Posterior vena cava (tissue), 2 donors: Measurements from ENCODE around the gene SGIP1. TPM values are rescaled to one million over a fixed set of nuclear protein-coding genes. Genes with fewer than 3 reads are reported as not detected.
"Not testable (repeated sequence)": the region's sequence is repeated elsewhere in the genome, so short reads cannot be mapped to it uniquely, and the experiment has no call there.

Source experiments
- DNase-seq: peaks from one replicate; pipeline ENCODE4 v3.0.0-alpha.2; 2020; ENCODE audit warnings: low spot score
- intact Hi-C, 2 donors: fragments of 100-400 bp; cut with DNase I; formaldehyde crosslinking; loops; one replicate each; pipeline versions ENCODE4 v1.14.1 to v1.14.2; 2022 to 2023
- total RNA-seq, 2 donors: library from RNA; stranded (reverse); fragmentation: NEBNext Ultra II Directional; extraction: Animal tissue kit (Norgen Biotek cat#: 25700); gene quantifications; one replicate each; pipeline ENCODE4 v1.2.1, GENCODE V29; 2021
- donor health status: DM: yes; HTN: yes; CAD: no.
- donor health status: DM: yes; HTN: yes; CAD: no.

Gene SGIP1
- total RNA-seq, 2 donors from 2014 or later: 25.6 to 40.2 TPM

- no peak for DNase-seq
- intact Hi-C loops: no loop called here
These were observed 55.4 kb downstream of the SGIP1 start for GRCh38 chr1:66589326-66589725.

DNA sequence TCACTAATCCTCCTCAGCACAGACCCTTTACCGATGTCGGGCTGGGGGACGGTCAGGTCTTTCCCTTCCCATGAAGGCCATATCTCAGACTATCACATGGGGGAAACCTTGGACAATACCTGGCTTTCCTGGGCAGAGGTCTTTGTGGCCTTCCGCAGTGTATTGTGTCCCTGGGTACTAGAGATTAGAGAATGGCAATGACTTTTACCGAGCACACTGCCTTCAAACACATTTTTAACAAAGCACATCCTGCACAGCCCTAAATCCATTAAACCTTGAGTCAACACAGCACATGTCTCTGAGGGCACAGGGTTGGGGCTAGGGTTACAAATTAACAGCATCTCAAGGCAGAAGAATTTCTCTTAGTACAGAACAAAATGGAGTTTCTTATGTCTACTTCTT, 58.2 kb downstream of the SGIP1 start:
- DNase-seq, intact Hi-C loops: not testable (repeated sequence)

GRCh38 chr1:66596191-66596590, 62.2 kb downstream of the SGIP1 start:
- no peak for DNase-seq
- intact Hi-C loops: no loop called here

- DNase-seq: no peak
- intact Hi-C loops: no loop called here
These were observed 63.5 kb downstream of the SGIP1 start for GRCh38 chr1:66597500-66597899.

GRCh38 chr1:66598670-66599069, 64.7 kb downstream of the SGIP1 start:
- intact Hi-C loops: no loop called here
- no peak for DNase-seq

- intact Hi-C loops: no loop called here
These were observed 65.4 kb downstream of the SGIP1 start for GRCh38 chr1:66599346-66599745.

DNA sequence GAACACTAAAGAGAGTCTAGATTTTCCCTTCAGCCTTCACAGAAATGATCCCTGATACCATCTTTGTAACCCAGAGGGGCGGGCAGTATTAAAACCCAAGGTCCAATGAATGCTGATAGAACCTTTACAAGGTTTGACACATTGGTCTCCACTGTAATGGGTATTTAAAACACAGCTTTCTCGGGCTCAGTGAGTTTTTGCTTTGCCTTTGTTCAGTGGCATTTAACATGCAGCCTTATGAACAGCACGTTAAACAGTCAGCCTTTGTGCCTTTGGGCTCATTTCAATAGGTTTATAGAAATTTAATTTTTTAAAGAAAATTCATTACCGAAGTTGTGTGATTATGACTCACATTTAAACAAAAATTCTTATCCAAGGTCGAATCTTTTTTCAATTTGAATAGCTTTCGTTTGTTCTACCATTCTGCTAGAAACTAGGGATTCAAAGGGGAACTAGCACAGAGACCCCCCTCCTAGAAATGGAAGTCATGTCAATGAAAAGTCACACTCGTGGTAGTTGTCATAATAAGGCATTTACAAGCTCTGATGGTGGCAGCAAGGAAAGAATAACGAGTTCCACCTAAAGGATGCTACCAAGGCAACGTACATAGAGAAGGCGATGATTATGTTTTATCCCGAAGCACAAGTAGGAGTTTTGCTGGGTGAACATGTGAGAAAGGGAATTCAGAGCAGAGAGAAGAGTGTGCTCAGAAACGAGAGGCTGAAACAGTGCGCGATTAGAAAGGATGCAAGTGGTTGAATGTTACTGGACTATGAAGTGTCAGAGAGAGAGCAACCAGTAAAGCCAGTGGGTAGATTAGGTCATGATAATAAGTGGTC, 66.2 kb downstream of the SGIP1 start:
- DNase-seq: no peak
- intact Hi-C loops: no loop called here

More at GRCh38 chr1:66599346-66599745, 65.4 kb downstream of the SGIP1 start:
- no peak for DNase-seq

- no peak for DNase-seq
- intact Hi-C loops: no loop called here
These were observed 71.6 kb downstream of the SGIP1 start for GRCh38 chr1:66605419-66605997.

DNA sequence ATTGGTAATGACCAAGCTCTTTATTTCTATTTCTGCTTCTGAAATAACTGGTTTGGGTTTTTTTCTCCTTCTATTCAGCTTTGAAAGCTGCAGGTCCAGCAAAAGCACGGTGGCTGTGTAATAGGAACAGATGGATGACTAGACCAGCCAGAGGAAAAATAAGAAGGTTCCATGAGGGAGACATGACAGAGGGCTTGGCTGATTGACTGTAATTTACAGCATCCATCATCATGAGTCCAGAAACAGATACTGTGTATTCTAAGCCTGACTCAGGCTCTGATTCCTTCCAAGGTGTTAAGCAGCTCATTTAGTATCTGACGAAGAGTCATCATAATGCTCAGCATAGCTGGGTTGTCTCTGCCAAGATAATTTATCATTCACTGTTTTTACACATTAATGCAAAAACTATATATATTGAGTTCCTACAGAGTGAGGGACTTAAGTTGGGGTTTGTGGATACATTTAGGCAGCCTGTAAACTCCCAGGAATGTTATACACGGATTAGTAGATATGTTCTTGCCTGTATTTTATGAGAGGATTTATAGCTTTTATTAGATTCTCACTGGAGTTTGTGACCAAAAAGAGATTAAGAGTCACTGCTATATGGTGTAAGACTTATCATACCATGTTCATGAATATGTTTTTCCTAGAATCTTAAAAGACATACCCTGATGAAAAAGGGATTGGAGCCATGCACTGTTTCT, 72.6 kb downstream of the SGIP1 start:
- no peak for DNase-seq
- intact Hi-C loops: no loop called here

GRCh38 chr1:66607458-66607857, 73.5 kb downstream of the SGIP1 start:
- no peak for DNase-seq

DNA sequence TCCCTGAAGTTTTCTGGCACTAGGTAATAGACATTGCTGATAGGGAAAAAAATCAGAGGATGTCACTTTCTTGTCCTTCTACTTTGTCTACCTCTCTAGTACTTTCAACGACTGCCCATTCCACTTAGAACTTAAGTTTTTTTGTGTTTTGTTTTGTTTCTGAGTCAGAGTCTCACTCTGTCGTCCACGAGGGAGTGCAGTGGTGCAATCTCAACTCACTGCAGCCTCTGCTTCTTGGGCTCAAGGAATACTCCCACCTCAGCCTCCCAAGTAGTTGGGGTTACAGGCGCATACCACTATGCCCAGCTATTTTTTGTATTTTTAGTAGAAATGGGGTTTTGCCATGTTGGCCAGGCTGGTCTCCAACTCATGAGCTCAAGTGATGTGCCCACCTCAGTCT, 79.2 kb downstream of the SGIP1 start:
- DNase-seq: no peak
- intact Hi-C loops: no loop called here

More at GRCh38 chr1:66607458-66607857, 73.5 kb downstream of the SGIP1 start:
- intact Hi-C loops: no loop called here

DNA sequence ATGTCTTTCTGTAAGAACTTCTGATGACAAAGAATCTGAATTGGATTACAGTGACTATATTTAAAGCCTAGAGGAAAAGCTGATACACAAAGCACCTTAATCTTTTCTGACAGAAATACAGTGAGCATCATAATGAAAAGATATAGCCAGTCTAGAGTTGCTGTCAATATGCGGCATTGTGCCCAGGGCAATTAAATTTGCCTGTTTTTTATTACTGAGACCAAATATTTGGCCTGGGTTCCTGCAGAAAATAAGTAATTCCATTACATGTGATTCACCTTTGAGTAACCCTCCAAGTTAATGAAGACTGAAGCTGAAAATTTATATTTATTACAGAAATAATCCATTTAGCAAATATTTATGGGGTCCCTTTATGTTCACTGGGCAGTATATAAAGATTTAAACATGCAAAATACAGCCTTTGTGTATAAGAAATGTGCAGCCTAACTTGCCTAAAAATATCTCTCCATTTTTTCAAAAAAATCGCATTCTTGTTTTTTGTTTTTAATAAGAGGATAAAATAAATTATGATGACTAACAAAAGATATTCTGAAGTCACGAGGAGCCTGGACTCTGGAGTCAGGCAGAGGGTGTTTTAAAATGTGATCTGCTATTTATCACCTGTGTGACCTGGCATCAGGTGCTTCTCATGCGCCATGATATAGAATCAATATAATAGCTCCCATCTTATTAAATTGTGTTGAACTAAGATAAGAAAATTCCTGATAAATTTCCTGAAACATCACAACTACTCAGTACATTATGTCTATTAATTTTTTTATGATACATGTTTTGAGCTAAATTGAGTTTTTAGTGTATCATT, 83.6 kb downstream of the SGIP1 start:
- intact Hi-C loops: no loop called here
- no peak for DNase-seq

- DNase-seq: no peak
- intact Hi-C loops: no loop called here
These were observed 84.4 kb downstream of the SGIP1 start for GRCh38 chr1:66618390-66618789.

DNA sequence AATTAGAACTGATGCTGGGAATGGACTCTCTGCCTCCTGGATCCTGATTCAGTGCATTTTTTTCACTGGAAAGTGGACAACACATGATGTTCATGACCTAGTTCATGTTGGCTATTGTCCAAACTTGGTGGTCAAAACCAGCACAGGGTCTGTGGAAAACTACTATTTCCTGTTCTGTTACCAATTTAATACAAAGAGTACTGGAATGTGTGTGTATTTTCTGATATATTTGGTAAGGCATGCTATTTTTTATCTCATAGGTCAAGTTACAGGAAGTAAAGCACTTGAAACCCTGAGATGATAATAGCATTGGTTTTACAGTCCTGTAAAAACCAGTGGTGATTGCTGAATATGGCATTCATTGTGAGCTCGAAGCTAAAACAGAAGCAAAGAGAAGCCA, 89.9 kb downstream of the SGIP1 start:
- DNase-seq: no peak
- intact Hi-C loops: no loop called here

GRCh38 chr1:66624412-66625060, 90.6 kb downstream of the SGIP1 start:
- intact Hi-C loops: no loop called here
- no peak for DNase-seq

DNA sequence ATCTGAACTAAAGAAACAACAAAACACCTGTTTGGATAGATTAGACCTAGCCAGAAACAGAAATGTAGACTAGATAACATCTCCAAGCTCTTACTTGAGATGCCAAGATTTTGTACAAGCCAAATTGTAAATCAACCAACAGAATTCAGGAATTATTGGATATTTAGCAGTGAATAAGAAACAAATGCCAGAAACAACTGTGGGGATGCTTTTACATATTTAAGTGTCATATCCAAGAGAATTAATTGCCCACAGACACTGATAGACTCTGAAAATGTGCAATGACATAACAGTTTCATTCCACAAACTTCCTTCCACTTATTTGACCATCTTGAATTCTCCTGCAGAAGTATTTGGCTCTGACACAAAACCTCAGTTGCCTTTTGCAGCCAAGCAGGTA, 92.3 kb downstream of the SGIP1 start:
- intact Hi-C loops: no loop called here
- no peak for DNase-seq

GRCh38 chr1:66628926-66629325, 95.0 kb downstream of the SGIP1 start:
- no peak for DNase-seq
- intact Hi-C loops: no loop called here

GRCh38 chr1:66633159-66633558, 99.2 kb downstream of the SGIP1 start:
- no peak for DNase-seq
- intact Hi-C loops: no loop called here

GRCh38 chr1:66637146-66637545, 103.2 kb downstream of the SGIP1 start:
- DNase-seq: no peak
- intact Hi-C loops: no loop called here
